OCI-LY7 (cell line): ENCODE data around the gene TUBB1.

ENCODE experiments used
- CTCF ChIP-seq: fragments of 200-600 bp; sonication (generic); conservative IDR thresholded peaks from 2 replicates; pipeline ENCODE4 v1.5.1; 2014; ENCODE audit warnings: mild to moderate bottlenecking, antibody characterized with exemption, low read length, moderate library complexity, mixed read lengths
- EZH2phosphoT487 ChIP-seq: fragments of 200-600 bp; sonication (generic); IDR thresholded peaks from 2 replicates; pipeline ENCODE4 v1.6.1; 2018; ENCODE audit warnings: low read depth, borderline replicate concordance, mild to moderate bottlenecking, mixed run types, antibody characterized with exemption, low read length, moderate library complexity, mixed read lengths

- TF ChIP-seq CTCF: no peak
- no peak for TF ChIP-seq EZH2phosphoT487
These were observed 30.7 kb upstream of the TUBB1 start for GRCh38 chr20:58988565-58988882.
